ENCODE results near the gene LAGE3. TPM values are rescaled to one million over a fixed set of nuclear protein-coding genes. Genes with fewer than 3 reads are reported as not detected.

The LAGE3 gene
- total RNA-seq, 1 donor from 2014 or later = 8.8 TPM

GRCh38 chrX:154462396-154462795 is 16.7 kb downstream of the LAGE3 start:
- no peak for DNase-seq
- TF ChIP-seq, protein P1, sequence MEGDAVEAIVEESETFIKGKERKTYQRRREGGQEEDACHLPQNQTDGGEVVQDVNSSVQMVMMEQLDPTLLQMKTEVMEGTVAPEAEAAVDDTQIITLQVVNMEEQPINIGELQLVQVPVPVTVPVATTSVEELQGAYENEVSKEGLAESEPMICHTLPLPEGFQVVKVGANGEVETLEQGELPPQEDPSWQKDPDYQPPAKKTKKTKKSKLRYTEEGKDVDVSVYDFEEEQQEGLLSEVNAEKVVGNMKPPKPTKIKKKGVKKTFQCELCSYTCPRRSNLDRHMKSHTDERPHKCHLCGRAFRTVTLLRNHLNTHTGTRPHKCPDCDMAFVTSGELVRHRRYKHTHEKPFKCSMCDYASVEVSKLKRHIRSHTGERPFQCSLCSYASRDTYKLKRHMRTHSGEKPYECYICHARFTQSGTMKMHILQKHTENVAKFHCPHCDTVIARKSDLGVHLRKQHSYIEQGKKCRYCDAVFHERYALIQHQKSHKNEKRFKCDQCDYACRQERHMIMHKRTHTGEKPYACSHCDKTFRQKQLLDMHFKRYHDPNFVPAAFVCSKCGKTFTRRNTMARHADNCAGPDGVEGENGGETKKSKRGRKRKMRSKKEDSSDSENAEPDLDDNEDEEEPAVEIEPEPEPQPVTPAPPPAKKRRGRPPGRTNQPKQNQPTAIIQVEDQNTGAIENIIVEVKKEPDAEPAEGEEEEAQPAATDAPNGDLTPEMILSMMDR (IDR thresholded peaks at IDR 0.05; ENCODE audit: partially characterized antibody, unreplicated experiment) = no peak
- Mint-ChIP-seq H3K4me3 (ENCODE audit: unreplicated experiment) (no peak overlapping the region), H3K27ac (ENCODE audit: unreplicated experiment) (no peak overlapping the region), H3K4me1 (ENCODE audit: low read depth, unreplicated experiment) (peaks cover 4% of the 10 kb centered on the region), H3K27me3 (ENCODE audit: unreplicated experiment) (peaks cover 10% of the 10 kb centered on the region), H3K9me3 (ENCODE audit: unreplicated experiment) (peaks cover 5% of the 10 kb centered on the region), H3K36me3 (ENCODE audit: unreplicated experiment) (no peaks in the 10 kb centered on the region)

- peak overlapping the region; percentile 86 for H3K4me3 Mint-ChIP-seq (ENCODE audit: unreplicated experiment)
- peak overlapping the region; percentile 55 for H3K27ac Mint-ChIP-seq (ENCODE audit: unreplicated experiment)
- no peak for DNase-seq
Observed at GRCh38 chrX:154460326-154460725, 18.8 kb downstream of the LAGE3 start.

GRCh38 chrX:154459832-154460231 is 19.2 kb downstream of the LAGE3 start:
- Mint-ChIP-seq H3K4me3 (ENCODE audit: unreplicated experiment) (peak overlapping the region; percentile 86), H3K27me3 (ENCODE audit: unreplicated experiment) (peaks cover 10% of the 10 kb centered on the region), H3K27ac (ENCODE audit: unreplicated experiment) (peak overlapping the region; percentile 55), H3K4me1 (ENCODE audit: low read depth, unreplicated experiment) (peaks cover 4% of the 10 kb centered on the region), H3K36me3 (ENCODE audit: unreplicated experiment) (no peaks in the 10 kb centered on the region), H3K9me3 (ENCODE audit: unreplicated experiment) (peaks cover 7% of the 10 kb centered on the region)
- TF ChIP-seq, protein P1 (IDR thresholded peaks at IDR 0.05; ENCODE audit: partially characterized antibody, unreplicated experiment) = no peak
- DNase-seq = peak; percentile 71

More at GRCh38 chrX:154460326-154460725, 18.8 kb downstream of the LAGE3 start:
- Mint-ChIP-seq H3K4me1 (ENCODE audit: low read depth, unreplicated experiment) (peaks cover 4% of the 10 kb centered on the region), H3K36me3 (ENCODE audit: unreplicated experiment) (no peaks in the 10 kb centered on the region), H3K9me3 (ENCODE audit: unreplicated experiment) (peaks cover 7% of the 10 kb centered on the region), H3K27me3 (ENCODE audit: unreplicated experiment) (peaks cover 10% of the 10 kb centered on the region)
- TF ChIP-seq, protein P1 (IDR thresholded peaks at IDR 0.05; ENCODE audit: partially characterized antibody, unreplicated experiment) = no peak

- Mint-ChIP-seq H3K27me3 (ENCODE audit: unreplicated experiment) (peaks cover 10% of the 10 kb centered on the region), H3K36me3 (ENCODE audit: unreplicated experiment) (no peaks in the 10 kb centered on the region), H3K9me3 (ENCODE audit: unreplicated experiment) (peaks cover 7% of the 10 kb centered on the region), H3K27ac (ENCODE audit: unreplicated experiment) (peak overlapping the region; percentile 87), H3K4me3 (ENCODE audit: unreplicated experiment) (peak overlapping the region; percentile 86), H3K4me1 (ENCODE audit: low read depth, unreplicated experiment) (peaks cover 4% of the 10 kb centered on the region)
- DNase-seq = peak; percentile 46
- TF ChIP-seq, protein P1 (IDR thresholded peaks at IDR 0.05; ENCODE audit: partially characterized antibody, unreplicated experiment) = no peak
Observed at GRCh38 chrX:154458954-154459778, 19.9 kb downstream of the LAGE3 start.

All from glutamatergic neuron (in vitro differentiated cells).